Measurements from ENCODE around the gene GABRB2.

DNA sequence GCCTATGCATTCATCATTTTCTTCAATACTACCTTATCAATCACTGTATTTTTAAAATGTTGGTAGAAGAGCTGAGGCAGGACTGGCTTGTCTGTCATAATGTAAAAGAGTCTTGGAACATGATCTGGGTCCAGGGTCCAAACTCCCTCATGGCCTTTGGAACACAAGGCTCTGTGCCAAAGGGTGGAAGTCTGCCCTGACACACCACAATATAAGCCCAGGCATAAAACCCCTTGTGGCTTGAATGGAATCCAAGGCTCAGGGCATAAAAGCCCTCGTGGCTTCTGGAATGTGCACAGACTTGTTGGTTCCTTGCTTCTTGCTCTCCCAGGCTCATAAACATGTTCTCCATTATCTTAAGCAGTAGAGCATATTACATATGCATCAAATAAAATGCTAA lies 48.0 kb downstream of the GABRB2 start:
- TF ChIP-seq, protein P1, sequence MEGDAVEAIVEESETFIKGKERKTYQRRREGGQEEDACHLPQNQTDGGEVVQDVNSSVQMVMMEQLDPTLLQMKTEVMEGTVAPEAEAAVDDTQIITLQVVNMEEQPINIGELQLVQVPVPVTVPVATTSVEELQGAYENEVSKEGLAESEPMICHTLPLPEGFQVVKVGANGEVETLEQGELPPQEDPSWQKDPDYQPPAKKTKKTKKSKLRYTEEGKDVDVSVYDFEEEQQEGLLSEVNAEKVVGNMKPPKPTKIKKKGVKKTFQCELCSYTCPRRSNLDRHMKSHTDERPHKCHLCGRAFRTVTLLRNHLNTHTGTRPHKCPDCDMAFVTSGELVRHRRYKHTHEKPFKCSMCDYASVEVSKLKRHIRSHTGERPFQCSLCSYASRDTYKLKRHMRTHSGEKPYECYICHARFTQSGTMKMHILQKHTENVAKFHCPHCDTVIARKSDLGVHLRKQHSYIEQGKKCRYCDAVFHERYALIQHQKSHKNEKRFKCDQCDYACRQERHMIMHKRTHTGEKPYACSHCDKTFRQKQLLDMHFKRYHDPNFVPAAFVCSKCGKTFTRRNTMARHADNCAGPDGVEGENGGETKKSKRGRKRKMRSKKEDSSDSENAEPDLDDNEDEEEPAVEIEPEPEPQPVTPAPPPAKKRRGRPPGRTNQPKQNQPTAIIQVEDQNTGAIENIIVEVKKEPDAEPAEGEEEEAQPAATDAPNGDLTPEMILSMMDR (CRISPR knock-in tag; IDR thresholded peaks at IDR 0.05): no peak
- no peak for TF ChIP-seq ZNF317 (CRISPR knock-in tag; IDR thresholded peaks at IDR 0.05)
- no peak for TF ChIP-seq ZBTB20 (CRISPR knock-in tag; IDR thresholded peaks at IDR 0.05; ENCODE audit: borderline replicate concordance, low read depth)
- TF ChIP-seq, protein P2, sequence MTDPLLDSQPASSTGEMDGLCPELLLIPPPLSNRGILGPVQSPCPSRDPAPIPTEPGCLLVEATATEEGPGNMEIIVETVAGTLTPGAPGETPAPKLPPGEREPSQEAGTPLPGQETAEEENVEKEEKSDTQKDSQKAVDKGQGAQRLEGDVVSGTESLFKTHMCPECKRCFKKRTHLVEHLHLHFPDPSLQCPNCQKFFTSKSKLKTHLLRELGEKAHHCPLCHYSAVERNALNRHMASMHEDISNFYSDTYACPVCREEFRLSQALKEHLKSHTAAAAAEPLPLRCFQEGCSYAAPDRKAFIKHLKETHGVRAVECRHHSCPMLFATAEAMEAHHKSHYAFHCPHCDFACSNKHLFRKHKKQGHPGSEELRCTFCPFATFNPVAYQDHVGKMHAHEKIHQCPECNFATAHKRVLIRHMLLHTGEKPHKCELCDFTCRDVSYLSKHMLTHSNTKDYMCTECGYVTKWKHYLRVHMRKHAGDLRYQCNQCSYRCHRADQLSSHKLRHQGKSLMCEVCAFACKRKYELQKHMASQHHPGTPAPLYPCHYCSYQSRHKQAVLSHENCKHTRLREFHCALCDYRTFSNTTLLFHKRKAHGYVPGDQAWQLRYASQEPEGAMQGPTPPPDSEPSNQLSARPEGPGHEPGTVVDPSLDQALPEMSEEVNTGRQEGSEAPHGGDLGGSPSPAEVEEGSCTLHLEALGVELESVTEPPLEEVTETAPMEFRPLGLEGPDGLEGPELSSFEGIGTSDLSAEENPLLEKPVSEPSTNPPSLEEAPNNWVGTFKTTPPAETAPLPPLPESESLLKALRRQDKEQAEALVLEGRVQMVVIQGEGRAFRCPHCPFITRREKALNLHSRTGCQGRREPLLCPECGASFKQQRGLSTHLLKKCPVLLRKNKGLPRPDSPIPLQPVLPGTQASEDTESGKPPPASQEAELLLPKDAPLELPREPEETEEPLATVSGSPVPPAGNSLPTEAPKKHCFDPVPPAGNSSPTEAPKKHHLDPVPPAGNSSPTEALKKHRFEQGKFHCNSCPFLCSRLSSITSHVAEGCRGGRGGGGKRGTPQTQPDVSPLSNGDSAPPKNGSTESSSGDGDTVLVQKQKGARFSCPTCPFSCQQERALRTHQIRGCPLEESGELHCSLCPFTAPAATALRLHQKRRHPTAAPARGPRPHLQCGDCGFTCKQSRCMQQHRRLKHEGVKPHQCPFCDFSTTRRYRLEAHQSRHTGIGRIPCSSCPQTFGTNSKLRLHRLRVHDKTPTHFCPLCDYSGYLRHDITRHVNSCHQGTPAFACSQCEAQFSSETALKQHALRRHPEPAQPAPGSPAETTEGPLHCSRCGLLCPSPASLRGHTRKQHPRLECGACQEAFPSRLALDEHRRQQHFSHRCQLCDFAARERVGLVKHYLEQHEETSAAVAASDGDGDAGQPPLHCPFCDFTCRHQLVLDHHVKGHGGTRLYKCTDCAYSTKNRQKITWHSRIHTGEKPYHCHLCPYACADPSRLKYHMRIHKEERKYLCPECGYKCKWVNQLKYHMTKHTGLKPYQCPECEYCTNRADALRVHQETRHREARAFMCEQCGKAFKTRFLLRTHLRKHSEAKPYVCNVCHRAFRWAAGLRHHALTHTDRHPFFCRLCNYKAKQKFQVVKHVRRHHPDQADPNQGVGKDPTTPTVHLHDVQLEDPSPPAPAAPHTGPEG (CRISPR knock-in tag; IDR thresholded peaks at IDR 0.05): no peak
